SU-DHL-6 (cell line): Measurements from ENCODE around the gene NOPCHAP1.

ENCODE experiments used
- CTCF ChIP-seq: fragments of 200-600 bp; sonication (generic); IDR thresholded peaks from one replicate; pipeline ENCODE4 v1.5.1; 2017; ENCODE audit warnings: antibody characterized with exemption, mild to moderate bottlenecking, low read length, moderate library complexity; ENCODE audit not compliant: insufficient read depth, poor library complexity, severe bottlenecking
- EZH2phosphoT487 ChIP-seq: fragments of 200-600 bp; sonication (generic), shearing (Covaris generic); conservative IDR thresholded peaks from 2 replicates; pipeline ENCODE4 v1.6.1; 2018; ENCODE audit warnings: mild to moderate bottlenecking, antibody characterized with exemption, low read length, moderate library complexity, mixed read lengths

DNA sequence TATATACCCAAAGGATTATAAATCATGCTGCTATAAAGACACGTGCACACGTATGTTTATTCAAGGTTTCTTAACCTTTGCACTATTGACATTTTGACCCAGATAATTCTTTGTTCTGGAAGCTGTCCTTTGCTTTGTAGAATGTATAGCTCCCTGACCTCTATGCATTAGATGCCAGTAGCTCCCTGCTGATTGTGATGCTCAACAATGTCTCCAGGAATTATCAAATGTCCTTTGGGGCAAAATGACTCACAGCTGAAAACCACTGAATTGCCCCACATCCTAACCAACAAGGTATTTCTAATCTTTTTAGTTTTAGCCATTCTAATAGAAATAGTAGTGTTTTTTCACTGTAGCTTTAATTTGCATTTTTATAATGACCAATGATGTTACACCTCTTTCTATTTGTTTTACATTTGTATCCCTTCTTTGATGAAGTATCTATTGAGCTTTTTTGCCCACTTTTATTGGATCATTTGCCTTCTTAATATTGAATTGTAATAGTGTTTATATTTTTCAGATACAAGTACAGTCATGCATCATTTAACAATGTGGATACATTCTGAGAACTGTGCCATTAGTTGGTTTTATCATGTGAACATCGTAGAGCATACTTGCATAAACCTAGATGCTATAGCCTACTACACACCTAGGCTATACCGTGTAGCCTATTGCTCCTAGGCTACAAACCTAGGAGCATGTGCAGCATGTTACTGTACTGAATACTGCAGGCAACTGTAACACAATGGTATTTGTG is 10.4 kb upstream of the NOPCHAP1 start:
- TF ChIP-seq CTCF (no peak), EZH2phosphoT487 (no peak)
